HG02763 (cell line): ENCODE data around the gene CACNA2D3.

Source experiments
- ATAC-seq: cut with Tn5 transposase; IDR thresholded peaks from one replicate; pipeline ENCODE4 v1.9.1; 2021; ENCODE audit warnings: mild to moderate bottlenecking, moderate library complexity; ENCODE audit not compliant: unreplicated experiment

Gene CACNA2D3

DNA sequence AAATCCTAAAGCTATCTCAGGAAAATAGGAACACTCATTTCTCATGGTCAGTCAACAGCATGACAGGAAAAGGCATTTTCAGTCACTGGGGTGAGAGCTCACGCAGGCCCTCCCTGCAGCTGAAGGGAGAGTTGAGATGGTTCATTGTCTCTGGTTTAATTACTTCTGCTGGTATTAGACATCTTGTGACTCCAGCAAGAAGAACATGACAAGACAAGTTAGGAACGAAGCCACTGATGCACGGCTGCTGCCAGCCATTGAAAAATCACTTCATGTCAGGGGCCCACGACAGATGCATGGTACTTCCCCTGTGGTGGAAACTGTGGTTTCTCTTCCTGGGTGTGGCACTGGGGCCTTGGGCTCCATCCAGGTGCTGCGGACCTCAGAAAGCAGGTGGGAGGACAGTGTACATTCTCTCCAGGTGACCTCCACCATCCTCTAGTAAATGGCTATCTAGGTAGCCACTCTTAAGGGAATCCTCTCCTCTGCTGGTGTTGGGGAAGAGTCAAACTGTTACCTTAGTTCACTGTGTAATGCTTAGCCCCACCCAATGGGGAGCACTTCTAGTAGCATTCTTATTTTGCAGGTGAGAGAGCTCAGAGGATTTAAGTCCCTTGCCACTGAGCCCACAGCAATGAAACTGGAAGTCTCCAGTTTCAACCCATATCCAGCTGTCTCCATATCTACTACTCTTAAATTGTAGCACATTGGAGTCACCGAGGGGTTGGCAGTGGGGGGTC lies 531.3 kb downstream of the CACNA2D3 start:
- ATAC-seq = no peak

GRCh38 chr3:54654776-54655175 lies 532.4 kb downstream of the CACNA2D3 start:
- ATAC-seq = no peak

DNA sequence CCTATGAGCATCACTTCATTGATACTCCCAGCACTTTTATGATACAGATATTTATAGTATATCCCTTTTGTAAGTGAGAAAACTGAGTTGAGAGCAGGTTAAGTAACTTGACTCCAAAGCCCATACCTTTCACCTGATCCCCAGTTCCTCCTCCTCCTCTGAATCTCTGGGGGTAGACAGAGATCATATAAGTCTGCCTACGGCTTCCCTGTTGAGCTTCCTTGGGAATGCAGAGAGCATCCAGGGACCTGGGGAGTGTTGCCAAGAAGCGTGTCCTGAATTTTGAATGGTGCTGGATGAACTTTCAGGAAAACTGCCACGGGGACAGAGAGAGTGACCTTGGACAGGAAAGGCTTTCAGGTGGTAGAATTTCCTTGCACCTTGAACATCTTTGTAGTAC lies 537.0 kb downstream of the CACNA2D3 start:
- no peak for ATAC-seq

GRCh38 chr3:54660714-54661132 lies 538.4 kb downstream of the CACNA2D3 start:
- no peak for ATAC-seq

DNA sequence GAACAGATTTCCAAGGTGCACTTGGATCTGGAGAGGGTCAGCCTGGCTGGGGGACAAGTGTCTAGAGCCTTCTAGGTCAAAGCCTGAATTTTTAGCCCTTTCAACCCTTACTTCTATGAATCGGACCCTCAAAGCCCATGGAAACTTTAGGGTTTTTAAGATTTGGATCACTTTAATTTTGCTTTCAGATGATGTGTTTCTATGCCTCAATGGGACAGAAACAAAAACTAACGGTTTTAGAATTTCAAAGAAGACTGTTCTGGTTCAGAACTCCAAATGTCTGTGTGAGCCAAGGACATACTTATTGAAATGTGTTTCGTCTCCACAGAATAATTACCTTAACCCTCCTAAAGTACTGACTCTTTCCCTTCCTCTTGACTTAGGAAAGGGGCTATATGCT lies 538.8 kb downstream of the CACNA2D3 start:
- ATAC-seq = no peak

DNA sequence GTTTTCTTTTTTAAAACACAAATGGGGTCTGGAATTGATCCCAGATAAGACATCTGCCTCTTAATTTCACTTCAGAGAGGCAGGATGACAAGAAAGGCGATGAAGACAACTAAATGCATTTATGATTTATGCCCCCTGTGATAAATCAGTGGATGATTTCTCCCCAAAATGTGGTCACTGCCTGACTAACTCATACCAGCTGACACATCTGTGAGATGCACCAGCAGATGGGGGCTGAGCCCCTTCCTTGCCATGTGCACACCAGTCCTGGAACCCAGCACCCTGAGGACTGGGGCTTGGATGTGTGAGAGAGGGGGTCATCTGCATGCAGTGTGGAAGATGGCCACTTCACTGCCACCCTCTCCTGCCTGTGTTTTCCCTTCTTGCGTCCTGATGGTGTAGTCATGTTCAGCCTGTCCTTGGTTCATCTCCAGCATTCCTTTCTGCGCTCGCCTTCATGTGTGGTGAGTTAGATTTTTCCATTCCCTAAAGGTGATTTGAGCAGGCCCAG lies 541.2 kb downstream of the CACNA2D3 start:
- ATAC-seq = no peak

GRCh38 chr3:54665016-54665600 lies 542.8 kb downstream of the CACNA2D3 start:
- ATAC-seq = no peak

DNA sequence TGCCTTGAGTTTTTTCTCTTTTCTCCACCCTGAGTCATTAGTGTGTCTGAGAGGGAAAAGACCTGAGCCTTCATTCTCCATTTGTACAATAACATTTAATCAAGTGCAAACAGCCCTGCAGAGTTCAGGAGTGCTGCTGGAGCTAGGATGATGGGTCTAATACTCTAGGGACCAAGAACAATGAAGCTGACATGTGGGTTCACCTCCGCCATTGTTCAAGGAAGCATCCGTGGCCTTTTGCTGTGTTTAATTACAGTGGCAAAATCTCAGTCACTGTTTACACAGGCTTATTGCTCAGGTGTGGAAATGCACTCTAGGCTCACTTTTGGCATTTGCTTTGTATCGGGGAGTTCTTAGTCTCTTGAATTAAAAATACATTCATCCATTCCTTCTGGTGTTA lies 545.9 kb downstream of the CACNA2D3 start:
- no peak for ATAC-seq

DNA sequence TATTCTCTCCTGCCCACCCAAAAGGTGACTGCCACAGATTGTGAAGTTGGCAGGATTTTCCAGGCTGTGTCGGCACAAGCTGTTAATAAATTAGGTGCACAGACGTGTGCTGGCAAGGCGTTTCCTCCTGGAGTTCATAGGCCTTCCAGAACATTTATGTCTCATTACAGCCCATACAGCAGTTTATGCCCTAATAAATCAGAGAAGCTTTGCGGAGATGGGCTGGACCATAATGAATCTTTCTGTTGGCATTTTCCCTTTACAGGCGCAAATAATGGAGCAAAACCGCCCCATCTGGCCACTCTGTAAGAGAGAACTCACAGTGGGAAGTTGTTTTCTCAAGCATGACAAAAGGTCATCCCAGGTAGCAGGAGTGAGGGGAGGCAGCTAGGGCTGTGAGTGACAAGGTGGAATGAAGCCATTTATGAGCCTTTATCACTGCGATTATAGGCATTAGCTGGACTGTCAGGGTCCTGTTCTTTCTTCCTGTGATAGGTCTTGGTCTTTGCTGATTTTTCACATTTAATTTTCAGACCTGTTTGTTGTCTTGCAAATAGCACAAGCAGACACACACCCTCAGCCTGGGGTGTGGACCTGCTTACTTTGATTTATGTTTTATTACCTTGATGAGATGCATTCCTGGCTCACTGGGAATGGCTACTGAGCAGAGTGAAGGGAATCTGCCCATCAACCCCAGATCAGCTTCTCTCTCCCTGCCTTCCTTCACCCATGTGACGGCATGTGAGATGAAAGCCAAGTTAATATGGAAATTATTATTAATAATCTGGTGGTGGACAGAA lies 548.0 kb downstream of the CACNA2D3 start:
- ATAC-seq = no peak

DNA sequence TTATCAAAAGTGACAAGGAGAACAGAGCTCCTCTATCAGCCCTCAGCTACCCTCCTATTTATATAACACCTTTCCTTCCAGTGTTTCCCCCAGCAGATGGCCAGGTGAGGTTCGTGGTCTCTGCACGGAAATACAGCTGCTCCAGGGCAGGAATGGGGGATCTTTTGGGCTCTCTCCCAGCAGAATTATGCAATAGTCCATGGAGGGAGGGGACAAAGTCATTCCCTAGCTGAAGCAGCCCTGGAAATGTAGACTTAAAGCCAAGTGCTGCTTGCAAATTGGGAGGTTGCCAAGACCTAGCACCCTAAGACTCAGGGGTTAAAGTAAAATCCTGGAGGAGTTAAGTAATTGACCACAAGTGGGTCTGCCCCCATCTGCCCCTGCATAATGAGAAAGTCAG lies 549.2 kb downstream of the CACNA2D3 start:
- no peak for ATAC-seq

- ATAC-seq = no peak
Measured at GRCh38 chr3:54676087-54676486, 553.7 kb downstream of the CACNA2D3 start.

GRCh38 chr3:54681706-54682105 lies 559.4 kb downstream of the CACNA2D3 start:
- ATAC-seq = no peak

DNA sequence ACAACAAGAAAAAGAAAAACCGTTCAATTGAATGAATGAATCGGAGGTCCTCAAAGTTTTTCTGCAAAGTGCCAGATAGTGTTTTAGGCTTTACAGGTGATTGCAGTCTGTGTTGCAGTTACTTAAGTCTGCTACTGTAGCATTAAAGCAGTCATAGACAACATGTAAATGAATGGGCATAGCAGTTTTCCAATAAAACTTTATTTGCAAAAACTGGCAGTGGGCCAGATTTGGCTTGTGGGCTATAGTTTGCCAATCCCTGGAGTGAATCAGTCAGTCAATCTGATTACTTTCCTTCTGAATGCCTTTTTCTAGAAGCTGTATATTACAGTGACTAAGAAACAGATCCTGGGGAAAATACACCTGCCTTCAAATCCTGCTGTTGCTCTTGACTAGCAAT lies 562.9 kb downstream of the CACNA2D3 start:
- no peak for ATAC-seq

- ATAC-seq = no peak
Measured at GRCh38 chr3:54691289-54691771, 569.0 kb downstream of the CACNA2D3 start.

GRCh38 chr3:54696313-54696712 lies 574.0 kb downstream of the CACNA2D3 start:
- ATAC-seq = no peak

- no peak for ATAC-seq
Measured at GRCh38 chr3:54698054-54698453, 575.7 kb downstream of the CACNA2D3 start.

GRCh38 chr3:54703923-54704322 lies 581.6 kb downstream of the CACNA2D3 start:
- ATAC-seq = no peak

- no peak for ATAC-seq
Measured at GRCh38 chr3:54705730-54706129, 583.4 kb downstream of the CACNA2D3 start.

DNA sequence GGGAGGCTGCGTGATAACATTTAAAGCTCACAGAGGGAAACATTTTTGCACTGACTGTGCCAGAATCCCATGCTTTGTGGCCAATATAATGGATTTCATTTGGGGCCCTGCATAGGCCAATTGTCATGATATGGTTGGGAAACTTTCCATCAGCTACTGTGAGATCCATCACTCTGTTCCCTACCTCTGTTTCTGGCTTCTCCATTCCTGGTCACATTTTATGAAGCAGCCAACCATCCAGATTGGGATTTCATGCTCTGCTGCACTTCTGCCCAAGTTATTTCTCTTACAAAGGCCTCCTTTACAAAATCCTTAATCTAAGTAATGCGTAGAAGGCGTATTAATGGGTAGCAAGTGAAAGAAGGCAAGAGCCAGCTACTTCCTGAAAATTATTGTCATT lies 584.4 kb downstream of the CACNA2D3 start:
- ATAC-seq = no peak

DNA sequence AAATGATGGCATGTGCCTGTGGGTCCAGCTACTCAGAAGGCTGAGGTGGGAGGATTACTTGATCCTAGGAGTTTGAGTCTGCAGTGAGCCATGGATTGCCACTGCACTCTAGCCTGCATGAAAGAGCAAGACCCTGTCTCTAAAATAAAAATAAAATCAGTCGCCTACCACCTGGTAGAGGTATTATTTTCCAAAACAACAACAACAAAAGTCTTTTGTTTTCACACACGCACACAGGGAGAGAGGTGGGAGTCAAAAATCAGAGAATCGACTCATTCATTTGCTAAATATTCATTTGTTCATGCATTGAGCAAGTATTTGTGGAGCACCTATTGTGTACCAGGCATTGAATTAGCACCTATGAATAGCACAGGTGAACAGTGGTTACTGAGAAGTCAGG lies 587.4 kb downstream of the CACNA2D3 start:
- no peak for ATAC-seq

DNA sequence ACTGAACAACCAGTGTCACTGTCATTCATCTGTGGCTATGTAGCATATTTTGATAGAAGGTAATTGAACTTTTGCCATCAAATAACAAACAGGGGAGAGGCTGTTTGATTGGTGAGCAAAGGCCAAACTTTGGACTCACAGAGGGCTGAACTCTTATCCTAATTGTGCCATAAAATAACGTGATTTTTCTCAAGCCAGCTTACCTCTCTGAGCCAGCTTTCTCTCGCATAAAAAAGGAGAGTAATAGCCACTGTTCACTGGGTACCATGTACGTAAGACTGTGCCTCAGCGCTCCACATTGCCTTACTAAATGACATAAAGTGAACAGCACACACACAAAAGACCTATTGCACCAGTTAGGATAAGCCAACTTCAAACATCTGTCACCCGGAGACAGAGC lies 588.6 kb downstream of the CACNA2D3 start:
- no peak for ATAC-seq

GRCh38 chr3:54712539-54712938 lies 590.2 kb downstream of the CACNA2D3 start:
- no peak for ATAC-seq
